Naive thymus-derived CD8-positive, alpha-beta T cell (primary cell): Measurements from ENCODE around the gene OSBPL2. TPM values are rescaled to one million over a fixed set of nuclear protein-coding genes. Genes with fewer than 3 reads are reported as not detected.

Experiments used
- ATAC-seq, 2 donors: fragments of 150-1000 bp; cut with Tn5 transposase in 1 of 2; sonication (Bioruptor Pico), chemical (Tn5 transposase) in 1 of 2; 1 replicate in 1 of 2; 2 replicates in 1 of 2; pipeline ENCODE4 v1.10.0; 2021; ENCODE audit warnings: mild to moderate bottlenecking in 2 of 2, moderate library complexity in 2 of 2
- POLR2A ChIA-PET: fragments of 350-600 bp; sonication (Branson Sonifier 250); formaldehyde crosslinking; loops from one replicate; lab custom pipeline; 2021; ENCODE audit warnings: antibody characterized with exemption; lab: Charles Lee
- DNase-seq, 10 donors: peaks; one replicate each; pipeline versions ENCODE4 v3.0.0 to v3.0.0-alpha.2; 2020 to 2022
- H3K27ac Mint-ChIP-seq, 10 donors: one replicate each; pipeline ENCODE4 v1.8.0; 2020 to 2022; ENCODE audit warnings: mild to moderate bottlenecking in 10 of 10, mixed read lengths in 10 of 10, moderate library complexity in 4 of 10, inconsistent platforms in 1 of 10
- H3K27me3 Mint-ChIP-seq, 5 donors: one replicate each; pipeline ENCODE4 v1.8.0; 2021 to 2022; ENCODE audit warnings: mixed read lengths in 5 of 5
- H3K36me3 Mint-ChIP-seq, 3 donors: one replicate each; pipeline ENCODE4 v1.8.0; 2020 to 2022; ENCODE audit warnings: mixed read lengths in 3 of 3, mild to moderate bottlenecking in 2 of 3, inconsistent platforms in 1 of 3
- H3K4me1 Mint-ChIP-seq, 4 donors: one replicate each; pipeline ENCODE4 v1.8.0; 2021 to 2022; ENCODE audit warnings: mixed read lengths in 4 of 4
- H3K4me3 Mint-ChIP-seq, 10 donors: one replicate each; pipeline ENCODE4 v1.8.0; 2020 to 2022; ENCODE audit warnings: mild to moderate bottlenecking in 10 of 10, mixed read lengths in 10 of 10, moderate library complexity in 6 of 10, inconsistent platforms in 1 of 10
- H3K9me3 Mint-ChIP-seq, 9 donors: one replicate each; pipeline ENCODE4 v1.8.0; 2020 to 2022; ENCODE audit warnings: mixed read lengths in 9 of 9, mild to moderate bottlenecking in 3 of 9, inconsistent platforms in 1 of 9, moderate library complexity in 1 of 9
- polyA plus RNA-seq, 3 donors: library from polyadenylated mRNA; unstranded; fragments of 300-500 nt; fragmentation: Illumina TruSeq; gene quantifications; one replicate each; pipeline ENCODE4 v1.2.3, GENCODE V29; 2021
- total RNA-seq, 8 experiments: library from RNA in 2 of 8; stranded (reverse) in 2 of 8; gene quantifications; one replicate each; pipeline ENCODE4 v1.2.3 and lab custom pipeline; 2021 to 2026

The OSBPL2 gene
- total and polyA plus RNA-seq, 5 experiments from 2014 or later, result 15.4 to 74.5 (median 22.1) TPM

- DNase-seq (no peak), ATAC-seq (no peak)
- peaks cover 0 to 19% (median 7%) of the 10 kb centered on the region in 5 donors for H3K27me3 Mint-ChIP-seq
- POLR2A ChIA-PET, result no interaction called here
- H3K4me3 Mint-ChIP-seq, result no peak overlapping the region
- peaks cover 0 to 2% (median 0%) of the 10 kb centered on the region in 4 donors for H3K4me1 Mint-ChIP-seq
- H3K9me3 Mint-ChIP-seq, result no peaks in the 10 kb centered on the region
- H3K36me3 Mint-ChIP-seq, result no peaks in the 10 kb centered on the region
- H3K27ac Mint-ChIP-seq, result no peak overlapping the region
Measured at GRCh38 chr20:62209850-62210495, 28.3 kb upstream of the OSBPL2 start.

- no peaks in the 10 kb centered on the region for H3K9me3 Mint-ChIP-seq
- POLR2A ChIA-PET, result no interaction called here
- DNase-seq (no peak), ATAC-seq (no peak)
- H3K27me3 Mint-ChIP-seq, result peaks cover 0 to 24% (median 7%) of the 10 kb centered on the region in 5 donors
- H3K27ac Mint-ChIP-seq, result no peak overlapping the region
- H3K36me3 Mint-ChIP-seq, result no peaks in the 10 kb centered on the region
- H3K4me3 Mint-ChIP-seq, result no peak overlapping the region
- peaks cover 0 to 2% (median 0%) of the 10 kb centered on the region in 4 donors for H3K4me1 Mint-ChIP-seq
Measured at GRCh38 chr20:62210496-62210855, 27.8 kb upstream of the OSBPL2 start.

GRCh38 chr20:62211216-62211615, 27.1 kb upstream of the OSBPL2 start:
- H3K4me1 Mint-ChIP-seq, result no peaks in the 10 kb centered on the region
- no peak overlapping the region for H3K27ac Mint-ChIP-seq
- no peaks in the 10 kb centered on the region for H3K9me3 Mint-ChIP-seq
- H3K4me3 Mint-ChIP-seq, result no peak overlapping the region
- ATAC-seq (no peak), DNase-seq (no peak)
- POLR2A ChIA-PET, result no interaction called here
- H3K36me3 Mint-ChIP-seq, result no peaks in the 10 kb centered on the region
- peaks cover 0 to 26% (median 7%) of the 10 kb centered on the region in 5 donors for H3K27me3 Mint-ChIP-seq

- H3K27me3 Mint-ChIP-seq, result peaks cover 0 to 26% (median 7%) of the 10 kb centered on the region in 5 donors
- H3K4me3 Mint-ChIP-seq, result no peak overlapping the region
- DNase-seq (no peak), ATAC-seq (no peak)
- H3K27ac Mint-ChIP-seq, result no peak overlapping the region
- H3K9me3 Mint-ChIP-seq, result no peaks in the 10 kb centered on the region
- H3K36me3 Mint-ChIP-seq, result no peaks in the 10 kb centered on the region
- no peaks in the 10 kb centered on the region for H3K4me1 Mint-ChIP-seq
- POLR2A ChIA-PET, result no interaction called here
Measured at GRCh38 chr20:62211769-62212288, 26.5 kb upstream of the OSBPL2 start.

GRCh38 chr20:62212299-62212698, 26.0 kb upstream of the OSBPL2 start:
- Mint-ChIP-seq H3K27ac (peak overlapping the region in 1 of 10 donors; percentile 69), H3K4me1 (no peaks in the 10 kb centered on the region), H3K36me3 (no peaks in the 10 kb centered on the region), H3K4me3 (no peak overlapping the region), H3K27me3 (peaks cover 0 to 30% (median 11%) of the 10 kb centered on the region in 5 donors), H3K9me3 (no peaks in the 10 kb centered on the region)
- POLR2A ChIA-PET, result no interaction called here
- ATAC-seq (no peak), DNase-seq (no peak)

- Mint-ChIP-seq H3K4me1 (peaks cover 0 to under 1% (median 0%) of the 10 kb centered on the region in 4 donors), H3K27me3 (peaks cover 0 to 46% (median 16%) of the 10 kb centered on the region in 5 donors)
Measured at GRCh38 chr20:62214067-62214466, 24.3 kb upstream of the OSBPL2 start.

GRCh38 chr20:62215020-62215990, 23.0 kb upstream of the OSBPL2 start:
- no peak for DNase-seq
- POLR2A ChIA-PET, result no interaction called here
- Mint-ChIP-seq H3K27ac (no peak overlapping the region), H3K27me3 (peaks cover 0 to 49% (median 18%) of the 10 kb centered on the region in 5 donors), H3K4me3 (no peak overlapping the region), H3K36me3 (no peaks in the 10 kb centered on the region), H3K4me1 (peaks cover 0 to 1% (median under 1%) of the 10 kb centered on the region in 4 donors), H3K9me3 (no peaks in the 10 kb centered on the region)
- ATAC-seq, result no peak

More at GRCh38 chr20:62214067-62214466, 24.3 kb upstream of the OSBPL2 start:
- no peak for ATAC-seq
- Mint-ChIP-seq H3K27ac (no peak overlapping the region), H3K36me3 (no peaks in the 10 kb centered on the region), H3K9me3 (no peaks in the 10 kb centered on the region), H3K4me3 (no peak overlapping the region)
- DNase-seq, result no peak
- POLR2A ChIA-PET, result no interaction called here

GRCh38 chr20:62215991-62216635, 22.2 kb upstream of the OSBPL2 start:
- DNase-seq, result no peak
- Mint-ChIP-seq H3K9me3 (no peaks in the 10 kb centered on the region), H3K4me1 (peaks cover 1 to 6% (median 3%) of the 10 kb centered on the region in 4 donors), H3K27ac (no peak overlapping the region), H3K36me3 (no peaks in the 10 kb centered on the region), H3K27me3 (peaks cover 1 to 55% (median 20%) of the 10 kb centered on the region in 5 donors), H3K4me3 (no peak overlapping the region)
- no peak for ATAC-seq
- POLR2A ChIA-PET, result no interaction called here

- Mint-ChIP-seq H3K4me1 (peaks cover 3 to 8% (median 3%) of the 10 kb centered on the region in 4 donors), H3K36me3 (peaks cover 0 to 2% (median 0%) of the 10 kb centered on the region in 3 donors), H3K4me3 (peak overlapping the region in 1 of 10 donors; percentile 33), H3K27ac (peak overlapping the region in 1 of 10 donors; percentile 33), H3K9me3 (no peaks in the 10 kb centered on the region), H3K27me3 (peaks cover 2 to 63% (median 27%) of the 10 kb centered on the region in 5 donors)
- POLR2A ChIA-PET, result interaction anchor here (0.6 kb wide), 1 partner anchor 36 kb away, joined by 5 read pairs; no protein-coding TSS in a partner anchor
- no peak for ATAC-seq
- DNase-seq, result no peak
Measured at GRCh38 chr20:62216636-62217566, 21.4 kb upstream of the OSBPL2 start.

GRCh38 chr20:62217913-62218773, 20.2 kb upstream of the OSBPL2 start:
- Mint-ChIP-seq H3K9me3 (no peaks in the 10 kb centered on the region), H3K4me3 (peak overlapping the region in 2 of 10 donors; percentile 22 to 32), H3K27ac (no peak overlapping the region), H3K4me1 (peaks cover 3 to 8% (median 3%) of the 10 kb centered on the region in 4 donors), H3K36me3 (peaks cover 0 to 2% (median 0%) of the 10 kb centered on the region in 3 donors), H3K27me3 (peaks cover 2 to 70% (median 37%) of the 10 kb centered on the region in 5 donors)
- POLR2A ChIA-PET, result no interaction called here
- ATAC-seq, result no peak
- DNase-seq, result no peak
